ENCODE measurements around the gene ARPP21.

DNA sequence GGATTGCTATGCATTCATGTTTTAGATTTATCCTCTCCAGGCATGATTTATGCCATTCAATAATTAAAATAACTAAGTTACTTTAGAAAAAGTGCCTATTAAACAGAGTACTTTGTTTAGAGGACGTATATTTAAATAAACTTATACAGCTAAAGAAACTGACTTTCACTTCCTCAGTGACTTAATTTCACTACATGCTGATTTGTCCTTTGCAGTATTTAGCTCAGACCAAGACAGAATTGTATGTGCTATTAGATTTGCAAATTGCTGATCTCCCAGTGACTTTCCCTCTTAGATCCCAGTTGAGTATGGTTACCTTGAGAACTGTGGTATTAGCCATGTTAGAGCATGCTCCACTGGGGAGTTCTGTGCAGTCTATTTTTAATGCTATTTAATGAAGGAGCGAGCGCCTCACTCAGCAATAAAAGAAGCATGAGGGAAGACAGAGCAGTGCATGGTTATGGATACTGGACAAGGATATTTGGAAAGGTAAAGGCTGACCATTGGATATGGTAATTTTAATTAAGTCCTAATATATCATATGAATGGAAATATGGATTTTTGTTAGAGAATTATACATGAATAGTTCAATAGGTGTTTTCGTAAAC lies 2.7 kb downstream of the ARPP21 start:
- TF ChIP-seq, protein P1, sequence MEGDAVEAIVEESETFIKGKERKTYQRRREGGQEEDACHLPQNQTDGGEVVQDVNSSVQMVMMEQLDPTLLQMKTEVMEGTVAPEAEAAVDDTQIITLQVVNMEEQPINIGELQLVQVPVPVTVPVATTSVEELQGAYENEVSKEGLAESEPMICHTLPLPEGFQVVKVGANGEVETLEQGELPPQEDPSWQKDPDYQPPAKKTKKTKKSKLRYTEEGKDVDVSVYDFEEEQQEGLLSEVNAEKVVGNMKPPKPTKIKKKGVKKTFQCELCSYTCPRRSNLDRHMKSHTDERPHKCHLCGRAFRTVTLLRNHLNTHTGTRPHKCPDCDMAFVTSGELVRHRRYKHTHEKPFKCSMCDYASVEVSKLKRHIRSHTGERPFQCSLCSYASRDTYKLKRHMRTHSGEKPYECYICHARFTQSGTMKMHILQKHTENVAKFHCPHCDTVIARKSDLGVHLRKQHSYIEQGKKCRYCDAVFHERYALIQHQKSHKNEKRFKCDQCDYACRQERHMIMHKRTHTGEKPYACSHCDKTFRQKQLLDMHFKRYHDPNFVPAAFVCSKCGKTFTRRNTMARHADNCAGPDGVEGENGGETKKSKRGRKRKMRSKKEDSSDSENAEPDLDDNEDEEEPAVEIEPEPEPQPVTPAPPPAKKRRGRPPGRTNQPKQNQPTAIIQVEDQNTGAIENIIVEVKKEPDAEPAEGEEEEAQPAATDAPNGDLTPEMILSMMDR (IDR thresholded peaks at IDR 0.05) = no peak
- no peak for TF ChIP-seq POLR2A (IDR thresholded peaks at IDR 0.05)

Measured in esophagus squamous epithelium (tissue), 4 donors.